ENCODE results near the gene CLEC2L.

CLEC2L gene

DNA sequence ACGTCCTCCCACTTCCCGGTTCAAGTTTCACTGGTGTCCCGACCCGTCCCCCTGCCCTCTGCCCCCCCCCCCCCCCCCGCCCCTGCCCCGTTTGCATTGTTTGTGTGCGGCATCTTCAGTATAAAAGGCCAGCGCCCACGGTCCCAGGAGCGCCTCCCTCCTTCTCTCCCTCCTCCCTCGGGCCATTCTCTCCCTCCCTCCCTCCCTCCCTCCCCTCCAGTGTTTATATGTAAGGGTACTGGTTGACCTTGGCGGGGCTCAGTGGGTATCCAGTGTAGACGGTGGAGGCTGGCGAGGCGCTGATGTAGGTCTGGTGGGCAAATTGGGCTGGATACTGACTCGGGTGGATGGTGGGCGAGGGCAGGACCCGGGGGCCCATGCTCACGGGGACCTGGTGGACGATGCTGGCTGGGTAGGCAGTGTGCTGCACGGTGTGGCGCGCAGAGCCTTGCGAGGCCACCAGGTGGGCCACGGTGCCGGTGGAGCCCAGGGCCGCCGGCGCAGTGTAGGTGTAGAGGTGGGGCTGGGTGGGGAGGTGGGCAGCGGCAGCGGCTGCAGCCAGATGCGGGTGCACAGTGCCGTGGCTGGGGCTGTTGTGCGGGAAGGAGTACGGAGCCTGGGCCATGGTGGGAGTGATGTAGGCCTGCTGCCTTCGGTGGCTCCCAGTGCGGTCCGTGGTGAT is 49.4 kb downstream of the CLEC2L start:
- DNase-seq (ENCODE audit: low read depth in 2 of 2) = no peak
- no peak for TF ChIP-seq CTCF (IDR thresholded peaks at IDR 0.05; ENCODE audit: low read depth, low read length)
- H3K4me3 ChIP-seq (replicated peaks in 1 of 2; ENCODE audit: low read depth in 2 of 2, low read length in 2 of 2) = no peak overlapping the region

GRCh38 chr7:139573871-139574270 is 50.4 kb downstream of the CLEC2L start:
- no peak for DNase-seq (ENCODE audit: low read depth in 2 of 2)
- TF ChIP-seq CTCF (IDR thresholded peaks at IDR 0.05; ENCODE audit: low read depth, low read length) = no peak
- no peak overlapping the region for H3K4me3 ChIP-seq (replicated peaks in 1 of 2; ENCODE audit: low read depth in 2 of 2, low read length in 2 of 2)

GRCh38 chr7:139574618-139575337 is 51.3 kb downstream of the CLEC2L start:
- TF ChIP-seq CTCF (IDR thresholded peaks at IDR 0.05; ENCODE audit: low read depth, low read length) = no peak
- DNase-seq (ENCODE audit: low read depth in 2 of 2) = no peak
- H3K4me3 ChIP-seq (replicated peaks in 1 of 2; ENCODE audit: low read depth in 2 of 2, low read length in 2 of 2) = no peak overlapping the region

GRCh38 chr7:139575338-139575680 is 51.8 kb downstream of the CLEC2L start:
- TF ChIP-seq CTCF (IDR thresholded peaks at IDR 0.05; ENCODE audit: low read depth, low read length) = no peak

DNA sequence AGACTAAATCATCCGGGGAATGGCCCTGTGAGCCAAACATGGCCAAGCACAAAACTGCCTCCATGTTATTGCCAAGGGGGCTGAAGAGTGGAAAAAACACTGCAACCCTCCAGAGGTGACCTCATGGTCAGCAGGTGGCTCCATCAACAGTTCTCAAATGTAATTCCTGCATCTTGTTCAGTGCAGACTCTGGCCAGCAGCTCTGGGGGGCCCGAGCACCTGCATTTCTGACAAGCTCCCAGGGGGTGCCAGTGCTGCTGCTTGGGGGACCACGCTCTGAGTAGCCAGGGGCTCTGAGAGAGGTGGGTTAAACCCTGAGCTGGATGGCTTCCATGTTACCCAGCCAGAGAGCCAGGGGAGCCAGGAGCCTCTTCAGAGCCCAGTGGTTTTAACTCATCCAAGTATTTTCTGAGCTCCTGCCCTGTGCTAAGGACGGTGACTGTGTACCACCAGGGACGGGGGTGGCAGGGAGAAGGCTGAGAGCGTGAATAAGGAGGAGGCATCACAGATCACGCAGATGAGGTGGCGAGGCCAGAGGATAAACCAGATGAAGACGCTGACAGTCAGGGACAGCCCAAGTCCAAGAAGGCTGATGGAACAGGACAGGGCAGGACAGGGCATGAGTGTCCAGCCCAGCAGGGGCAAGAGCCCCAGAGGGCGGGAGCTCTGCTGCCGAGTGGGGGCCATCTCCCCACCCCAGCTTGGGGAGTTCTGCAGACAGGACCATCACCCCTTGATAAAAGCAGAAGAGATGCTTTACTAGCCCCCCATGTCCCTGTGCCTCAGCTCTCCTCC is 52.9 kb downstream of the CLEC2L start:
- DNase-seq (ENCODE audit: low read depth in 2 of 2) = no peak
- H3K4me3 ChIP-seq (replicated peaks in 1 of 2; ENCODE audit: low read depth in 2 of 2, low read length in 2 of 2) = no peak overlapping the region
- no peak for TF ChIP-seq CTCF (IDR thresholded peaks at IDR 0.05; ENCODE audit: low read depth, low read length)

More at GRCh38 chr7:139575338-139575680, 51.8 kb downstream of the CLEC2L start:
- no peak overlapping the region for H3K4me3 ChIP-seq (replicated peaks in 1 of 2; ENCODE audit: low read depth in 2 of 2, low read length in 2 of 2)
- DNase-seq (ENCODE audit: low read depth in 2 of 2) = no peak

DNA sequence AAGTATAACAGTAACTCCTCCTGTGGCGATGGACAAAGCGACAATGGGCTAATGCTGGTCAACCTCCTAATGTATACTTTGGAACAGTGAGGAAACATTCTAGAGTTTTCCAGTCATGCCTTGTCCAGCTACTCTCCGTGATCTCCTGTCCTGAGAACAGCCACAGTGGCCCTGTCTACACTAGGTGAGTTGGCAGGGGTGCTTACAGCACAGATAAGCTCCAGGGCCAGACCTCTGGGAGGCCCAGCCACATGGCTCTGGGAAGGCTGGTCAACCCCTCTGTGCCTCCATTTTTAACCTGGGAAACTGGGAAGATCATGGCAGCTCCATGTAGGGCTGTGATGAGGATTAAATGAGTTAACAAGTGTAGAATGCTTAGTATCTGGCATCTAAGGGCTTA is 57.0 kb downstream of the CLEC2L start:
- DNase-seq (ENCODE audit: low read depth in 2 of 2) = no peak
- H3K4me3 ChIP-seq (replicated peaks in 1 of 2; ENCODE audit: low read depth in 2 of 2, low read length in 2 of 2) = no peak overlapping the region
- TF ChIP-seq CTCF (IDR thresholded peaks at IDR 0.05; ENCODE audit: low read depth, low read length) = no peak
